NCI-H345 (cell line): ENCODE data around the gene CCDC121.
"Not testable (repeated sequence)": the region's sequence is repeated elsewhere in the genome, so short reads cannot be mapped to it uniquely, and the experiment has no call there.

Experiments
- DNase-seq: peaks from one replicate; lab custom pipeline; 2025; lab: John Stamatoyannopoulos, UW

CCDC121 gene

DNA sequence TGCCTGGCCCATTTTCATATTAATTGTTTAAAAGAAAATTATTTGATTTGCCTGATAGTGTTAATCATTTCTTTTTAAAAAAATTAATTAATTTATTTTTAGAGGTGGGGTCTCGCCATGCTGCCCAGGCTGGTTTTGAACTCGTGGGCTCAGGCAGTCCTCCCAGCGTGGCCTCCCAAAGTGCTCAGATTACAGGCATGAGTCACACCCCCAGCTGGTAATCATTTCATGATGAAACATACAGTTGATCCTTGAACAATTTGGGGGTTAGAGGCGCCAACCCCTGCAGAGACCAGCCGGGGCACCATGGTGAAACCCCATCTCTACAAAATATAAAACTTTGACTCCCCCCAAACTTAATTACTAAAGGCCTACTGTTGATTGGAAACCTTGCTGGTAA lies 8.0 kb upstream of the CCDC121 start:
- DNase-seq, result no peak

DNA sequence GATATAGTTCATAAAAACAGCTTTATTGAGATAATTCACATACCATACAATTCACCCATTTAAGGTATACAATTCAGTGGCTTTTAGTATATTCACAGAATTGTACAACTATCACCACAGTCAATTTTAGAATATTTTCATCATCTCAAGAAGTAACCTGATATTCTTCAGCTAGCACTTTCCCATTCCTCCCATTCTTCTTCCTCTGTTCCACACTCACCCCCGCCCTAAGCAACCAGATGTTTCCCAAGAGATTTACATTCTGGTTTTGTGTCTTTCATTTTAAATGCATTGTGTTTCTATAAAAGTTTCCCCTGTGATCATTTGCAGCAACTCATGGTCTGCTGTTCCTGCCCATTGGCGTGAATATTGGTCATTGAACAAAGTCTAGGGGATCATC lies 5.5 kb upstream of the CCDC121 start:
- DNase-seq, result no peak

DNA sequence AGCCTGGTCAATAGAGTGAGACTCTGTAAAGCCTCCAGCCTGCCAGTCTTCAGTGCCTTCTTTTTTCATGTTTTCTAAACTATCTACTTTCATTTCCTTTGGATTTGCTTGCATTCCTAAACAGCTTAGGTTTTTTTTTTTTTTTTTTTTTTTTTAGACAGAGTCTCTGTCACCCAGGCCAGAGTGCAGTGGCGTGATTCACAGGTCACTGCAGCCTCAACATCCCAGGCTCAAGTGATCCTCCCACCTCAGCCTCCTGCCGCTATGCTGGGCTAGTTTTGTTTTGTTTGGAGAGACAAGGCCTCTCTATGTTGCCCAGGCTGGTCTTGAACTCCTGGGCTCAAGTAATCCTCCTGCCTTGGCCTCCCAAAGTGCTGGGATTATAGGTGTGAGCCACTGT lies 1.4 kb upstream of the CCDC121 start:
- DNase-seq, result not testable (repeated sequence)

DNA sequence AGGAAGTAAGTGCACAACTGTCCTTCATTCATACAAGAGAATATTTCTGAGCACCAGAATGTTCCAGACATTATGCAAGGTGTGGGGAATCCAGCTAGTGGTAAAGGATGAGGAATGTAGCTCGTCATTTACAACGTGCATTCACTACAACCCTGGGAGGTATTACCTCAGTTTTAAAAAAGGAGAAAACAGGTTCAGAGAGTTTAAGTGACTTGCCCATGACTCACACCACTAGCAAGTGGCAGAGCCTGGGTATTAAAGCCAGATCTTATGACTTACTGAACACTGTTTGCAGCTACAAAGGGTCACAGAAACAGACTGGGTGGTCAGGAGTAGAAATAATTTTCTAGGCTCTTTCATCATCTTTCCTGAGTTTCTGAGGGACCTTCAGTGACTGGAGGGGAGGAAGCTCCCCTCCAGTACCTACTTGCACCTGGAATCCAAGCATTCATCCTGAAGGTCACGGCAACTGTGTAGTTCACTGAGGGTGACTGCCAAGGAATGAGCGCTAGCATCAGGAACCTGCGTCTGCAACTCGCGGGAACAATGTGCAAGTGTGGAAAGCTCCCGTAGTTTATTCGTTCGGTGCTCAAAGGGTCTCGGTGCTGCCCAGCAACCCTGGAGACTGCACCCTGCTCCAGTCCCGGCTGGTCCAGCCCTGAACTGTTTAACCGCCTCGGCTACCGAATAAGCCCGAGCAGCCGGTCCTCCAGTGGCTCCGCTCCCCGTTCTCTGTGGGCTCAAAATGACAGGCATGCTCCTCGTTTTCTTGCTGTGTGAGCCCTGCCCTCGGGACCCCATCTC lies 647 bp downstream of the CCDC121 start:
- DNase-seq, result no peak

DNA sequence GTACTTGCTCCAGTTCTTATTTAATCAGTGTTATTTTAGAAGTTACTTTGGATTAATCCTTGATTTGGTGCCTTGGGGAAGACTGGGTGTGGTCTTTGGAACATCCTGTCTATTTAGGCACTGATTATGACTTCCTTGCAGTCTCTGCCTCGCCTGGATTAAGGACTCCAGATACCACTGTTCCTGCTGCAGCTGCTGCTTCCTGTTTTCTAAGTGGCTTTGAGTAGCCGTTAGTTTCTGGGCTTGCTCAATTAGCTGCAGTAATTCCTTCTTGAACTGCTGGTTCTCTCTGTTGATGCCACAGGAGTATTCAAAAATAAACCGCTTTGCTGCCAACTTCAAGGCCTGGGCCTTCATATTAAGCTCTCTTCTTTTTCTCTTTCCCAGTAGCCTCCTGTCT lies 1.9 kb downstream of the CCDC121 start:
- DNase-seq, result not testable (repeated sequence)

DNA sequence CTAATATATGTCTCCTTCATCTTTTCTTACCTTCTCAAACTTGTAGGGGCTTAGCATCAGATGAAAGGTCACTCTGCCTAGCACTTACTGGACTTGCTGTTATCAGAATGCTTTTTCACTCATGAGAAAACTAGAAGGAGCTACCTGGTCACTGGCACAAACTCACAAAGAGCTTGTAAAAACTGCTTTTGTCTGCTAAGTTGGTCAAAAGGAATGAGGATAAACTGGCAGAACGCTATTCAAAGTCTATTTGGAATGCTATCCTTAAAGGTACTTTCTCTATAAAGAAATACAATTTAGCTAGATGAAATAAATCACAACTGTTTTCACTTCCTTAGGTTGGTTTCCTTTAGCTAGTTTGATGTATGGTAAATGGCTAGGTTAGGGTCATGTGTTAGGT lies 2.5 kb downstream of the CCDC121 start:
- not testable (repeated sequence) for DNase-seq

DNA sequence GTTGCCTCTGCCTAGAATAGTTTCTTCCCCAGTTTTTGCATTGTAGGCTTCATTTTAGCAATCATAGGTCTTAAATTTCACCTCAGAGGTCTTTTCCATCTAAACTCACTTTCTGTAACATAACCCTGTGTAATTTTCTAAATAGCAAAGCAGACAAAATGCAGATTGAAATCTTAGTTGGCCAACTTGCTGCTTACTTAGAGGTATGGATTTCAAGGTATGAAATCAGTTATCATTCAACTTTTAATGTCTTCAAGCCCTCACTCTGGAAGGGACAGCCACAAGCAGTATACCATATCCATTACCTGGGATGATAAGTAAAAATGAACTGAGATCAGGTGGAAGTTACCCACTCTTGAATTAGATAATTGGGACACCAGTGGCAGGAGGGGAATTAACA lies 3.9 kb downstream of the CCDC121 start:
- no peak for DNase-seq

DNA sequence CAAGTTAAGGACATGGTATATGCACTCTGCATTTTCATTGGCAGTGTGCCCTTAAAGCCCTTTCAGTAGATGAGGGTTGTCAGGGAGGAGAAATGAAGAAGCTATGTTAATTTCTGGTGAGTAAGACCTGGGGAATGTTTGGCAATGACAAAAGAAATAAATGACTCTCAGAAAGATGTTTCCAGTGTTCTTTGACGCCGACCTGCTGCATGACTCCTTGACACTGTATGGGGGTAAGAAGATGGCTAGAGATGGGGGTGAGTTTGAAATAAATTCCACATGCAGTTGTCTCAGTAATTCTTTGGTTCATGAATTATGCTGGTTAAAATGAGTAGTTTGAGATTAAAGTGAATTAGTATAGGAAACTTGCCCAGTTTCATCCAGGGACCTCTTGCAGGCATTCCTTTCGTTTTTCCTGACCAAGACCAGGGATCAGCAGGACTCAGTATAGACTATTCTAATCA lies 5.9 kb downstream of the CCDC121 start:
- no peak for DNase-seq

DNA sequence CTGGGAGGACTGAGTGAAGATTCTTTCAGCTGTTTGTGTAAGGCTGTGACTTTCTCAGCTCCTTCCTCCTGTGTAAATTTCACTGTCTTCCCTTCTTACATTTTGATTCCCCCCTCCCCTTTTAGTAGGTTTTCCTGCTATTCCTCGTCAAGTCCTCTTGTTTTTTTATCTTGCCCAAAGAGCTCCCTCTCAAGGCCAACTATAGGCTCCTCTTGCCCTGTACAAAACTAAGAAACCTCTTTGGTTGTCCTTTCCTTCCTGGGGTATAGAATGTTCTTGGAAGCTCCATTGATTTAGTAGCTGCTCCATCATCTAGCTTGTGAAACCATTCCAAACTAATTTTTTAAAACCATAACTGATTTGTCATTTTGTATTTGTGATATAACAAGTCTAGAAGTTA lies 7.3 kb downstream of the CCDC121 start:
- DNase-seq, result no peak

DNA sequence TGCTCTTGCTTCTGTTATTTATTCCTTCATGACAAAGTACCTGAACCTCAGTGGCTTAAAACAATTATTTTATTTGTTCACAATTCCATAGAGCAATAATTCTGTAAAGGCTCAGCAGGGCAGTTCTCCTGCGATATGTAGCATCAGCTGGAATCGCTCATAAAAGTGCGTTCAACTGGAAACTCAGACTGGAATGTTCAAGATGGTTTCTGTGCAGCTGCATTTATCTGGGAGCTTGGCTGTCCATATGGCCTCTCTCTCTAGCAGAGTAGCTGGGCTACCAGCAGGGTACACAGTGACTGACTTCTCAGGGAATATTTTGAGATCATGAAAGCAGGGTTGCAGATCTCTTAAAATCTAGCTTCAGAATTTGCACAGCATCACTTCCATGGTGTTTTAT lies 13.5 kb downstream of the CCDC121 start:
- peak; percentile 6 for DNase-seq

DNA sequence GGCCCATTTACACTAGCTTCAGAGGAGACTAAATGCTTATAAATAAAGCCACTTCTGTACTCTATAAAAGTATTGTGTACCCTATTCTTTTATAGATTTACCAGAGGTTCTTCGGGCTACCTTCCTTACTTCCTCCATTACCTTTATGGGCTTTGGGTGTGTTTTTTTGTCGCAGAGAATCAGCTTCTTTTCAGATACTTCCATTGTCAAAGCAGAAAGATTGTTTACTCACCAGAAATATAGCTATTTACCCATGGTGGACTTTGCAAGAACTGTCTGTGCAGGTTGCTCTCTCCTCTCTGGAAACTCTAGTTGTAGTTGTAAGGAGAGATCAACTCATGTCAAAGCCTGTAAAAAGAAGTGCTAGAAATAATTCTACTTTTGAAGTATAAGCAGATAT lies 14.8 kb downstream of the CCDC121 start:
- DNase-seq, result no peak

DNA sequence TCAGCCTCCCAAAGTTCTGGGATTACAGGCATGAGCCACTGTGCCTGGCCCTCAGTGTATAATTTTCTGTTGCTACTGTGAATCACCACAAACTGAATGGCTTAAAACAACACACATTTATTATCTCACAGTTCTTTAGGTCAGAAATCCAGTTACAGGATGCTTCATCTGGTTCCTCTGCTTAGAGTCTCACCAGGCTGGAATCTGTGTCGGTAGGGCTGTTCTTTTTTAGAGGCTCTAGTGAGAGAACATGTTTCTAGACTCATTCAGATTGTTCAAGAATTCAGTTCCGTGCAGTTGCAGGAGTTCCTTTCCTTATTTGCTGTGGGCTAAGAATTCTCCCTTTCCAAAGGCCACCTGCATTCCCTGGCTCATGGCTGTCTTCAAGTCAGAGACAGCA lies 22.2 kb downstream of the CCDC121 start:
- DNase-seq, result no peak

DNA sequence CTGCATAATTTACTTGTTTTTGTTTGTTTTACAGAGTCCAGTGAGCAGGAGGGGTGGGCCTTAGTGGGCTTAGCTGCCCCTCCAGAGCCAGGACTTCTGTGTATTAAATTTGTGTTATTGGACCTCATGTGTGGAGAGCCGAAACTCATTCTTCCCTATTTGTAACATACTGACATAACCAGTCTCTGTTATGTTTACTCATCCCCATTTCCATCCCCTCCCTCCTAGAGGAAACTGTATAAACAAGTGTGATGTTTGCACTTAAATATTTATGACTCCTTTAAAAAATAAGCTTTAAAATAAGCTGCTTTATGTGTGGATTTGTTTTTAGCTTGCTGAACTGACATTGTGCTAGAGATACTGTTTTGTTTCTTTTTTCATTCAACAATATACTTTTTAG lies 32.2 kb downstream of the CCDC121 start:
- DNase-seq, result no peak

DNA sequence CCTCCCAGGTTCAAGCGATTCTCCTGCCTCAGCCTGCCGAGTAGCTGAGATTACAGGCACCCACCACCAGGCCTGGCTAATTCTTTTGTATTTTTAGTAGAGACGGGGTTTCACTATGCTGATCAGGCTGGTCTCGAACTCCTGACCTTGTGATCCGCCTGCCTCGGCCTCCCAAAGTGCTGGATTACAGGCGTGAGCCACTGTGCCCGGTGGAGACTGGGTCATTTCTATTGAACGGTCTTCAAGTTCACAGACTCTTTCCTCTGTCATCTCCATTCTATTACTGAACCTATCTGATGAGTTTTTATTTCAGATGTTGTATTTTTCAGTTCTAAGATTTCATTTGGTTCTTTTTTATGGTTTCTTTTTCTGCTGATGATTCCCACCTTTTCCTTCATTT lies 33.4 kb downstream of the CCDC121 start:
- DNase-seq, result not testable (repeated sequence)

DNA sequence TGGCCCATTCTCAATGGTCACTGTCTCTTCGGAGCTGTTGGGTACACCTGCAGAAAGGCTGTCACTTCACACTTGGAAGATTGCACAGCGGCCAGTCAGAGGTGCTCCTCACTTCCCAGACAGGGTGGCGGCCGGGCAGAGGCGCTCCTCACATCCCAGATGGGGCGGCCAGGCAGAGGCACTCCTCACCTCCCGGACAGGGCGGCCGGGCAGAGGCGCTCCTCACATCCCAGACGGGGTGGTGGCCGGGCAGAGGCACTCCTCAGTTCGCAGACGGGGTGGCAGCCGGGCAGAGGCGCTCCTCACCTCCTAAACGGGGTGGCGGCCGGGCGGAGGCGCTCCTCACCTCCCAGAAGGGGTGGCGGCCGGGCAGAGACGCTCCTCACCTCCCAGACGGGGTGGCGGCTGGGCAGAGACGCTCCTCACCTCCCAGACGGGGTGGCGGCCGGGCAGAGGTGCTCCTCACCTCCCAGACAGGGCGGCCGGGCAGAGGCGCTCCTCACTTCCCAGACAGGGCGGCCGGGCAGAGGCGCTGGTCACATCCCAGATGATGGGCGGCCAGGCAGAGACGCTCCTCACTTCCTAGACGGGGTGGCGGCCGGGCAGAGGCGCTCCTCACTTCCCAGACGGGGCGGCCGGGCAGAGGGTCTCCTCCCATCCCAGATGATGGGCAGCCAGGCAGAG lies 34.6 kb downstream of the CCDC121 start:
- DNase-seq, result not testable (repeated sequence)

DNA sequence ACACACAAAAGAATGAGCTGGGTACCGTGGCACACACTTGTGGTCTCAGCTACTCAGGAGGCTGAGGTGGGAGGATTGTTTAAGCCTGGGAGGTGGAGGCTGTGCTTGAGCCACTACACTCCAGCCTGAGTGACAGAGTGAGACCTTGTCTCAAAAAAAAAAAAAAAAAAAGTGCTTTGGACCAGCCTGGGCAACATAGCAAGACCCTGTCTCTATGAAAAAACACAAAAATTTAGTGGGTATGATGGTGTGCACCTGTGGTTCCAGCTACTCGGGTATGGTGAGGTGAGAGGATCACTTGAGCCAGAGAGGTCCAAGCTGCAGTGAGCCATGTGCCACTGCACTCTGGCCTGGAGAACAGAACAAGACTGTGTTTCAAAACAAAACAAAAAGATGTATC lies 35.6 kb downstream of the CCDC121 start:
- no peak for DNase-seq

DNA sequence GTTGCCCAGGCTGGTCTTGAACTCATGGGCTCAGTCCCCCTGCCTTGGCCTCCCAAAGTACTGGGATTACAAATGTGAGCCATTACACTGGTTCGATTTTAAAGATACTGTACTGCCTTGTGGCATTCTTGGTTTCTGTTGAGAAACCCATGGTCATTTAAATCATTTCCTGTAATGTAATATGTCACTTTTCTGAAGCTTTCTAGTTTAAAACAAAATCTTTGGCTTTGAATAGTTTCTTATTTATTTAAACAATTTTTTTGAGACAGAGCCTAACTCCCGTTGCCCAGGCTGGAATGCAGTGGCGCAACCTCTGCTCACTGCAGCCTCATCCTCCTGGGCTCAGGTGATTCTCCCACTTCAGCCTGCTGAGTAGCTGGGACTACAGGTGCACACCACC lies 37.1 kb downstream of the CCDC121 start:
- DNase-seq, result no peak

DNA sequence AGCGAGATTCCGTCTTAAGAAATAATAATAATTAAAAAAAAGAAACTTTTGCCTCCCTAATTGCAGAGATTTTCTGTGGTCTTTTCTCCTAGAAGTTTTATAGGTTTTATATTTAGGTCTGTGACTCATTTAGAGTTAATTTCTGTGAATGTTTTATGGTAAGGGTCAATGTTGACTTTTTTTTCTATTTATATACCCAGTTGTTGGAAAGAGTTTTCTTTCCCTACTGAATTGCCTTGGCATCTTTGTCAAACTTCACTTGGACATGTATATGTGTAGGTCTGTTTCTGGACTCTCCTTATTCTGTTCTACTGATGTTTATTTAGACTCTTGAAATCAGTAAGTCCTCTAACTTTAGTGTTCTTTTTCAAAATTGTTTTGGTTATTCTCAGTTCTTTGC lies 40.5 kb downstream of the CCDC121 start:
- no peak for DNase-seq

DNA sequence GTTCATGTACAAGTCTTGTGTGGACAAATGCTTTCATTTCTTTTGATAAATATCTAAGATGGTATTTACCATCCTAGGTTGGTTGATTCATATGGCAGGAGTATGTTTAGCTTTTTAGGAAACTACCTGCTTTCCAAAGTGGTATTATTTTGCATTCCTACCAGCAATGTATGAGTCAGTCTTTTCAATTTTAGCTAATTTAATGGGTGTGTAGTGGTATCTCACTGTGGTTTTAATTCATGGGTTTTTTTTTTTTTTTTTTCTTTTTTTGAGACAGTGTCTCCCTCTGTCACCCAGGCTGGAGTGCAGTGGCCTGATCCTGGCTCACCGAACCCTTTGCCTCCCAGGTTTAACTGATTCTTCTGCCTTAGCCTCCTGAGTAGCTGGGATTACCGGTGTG lies 41.8 kb downstream of the CCDC121 start:
- no peak for DNase-seq

DNA sequence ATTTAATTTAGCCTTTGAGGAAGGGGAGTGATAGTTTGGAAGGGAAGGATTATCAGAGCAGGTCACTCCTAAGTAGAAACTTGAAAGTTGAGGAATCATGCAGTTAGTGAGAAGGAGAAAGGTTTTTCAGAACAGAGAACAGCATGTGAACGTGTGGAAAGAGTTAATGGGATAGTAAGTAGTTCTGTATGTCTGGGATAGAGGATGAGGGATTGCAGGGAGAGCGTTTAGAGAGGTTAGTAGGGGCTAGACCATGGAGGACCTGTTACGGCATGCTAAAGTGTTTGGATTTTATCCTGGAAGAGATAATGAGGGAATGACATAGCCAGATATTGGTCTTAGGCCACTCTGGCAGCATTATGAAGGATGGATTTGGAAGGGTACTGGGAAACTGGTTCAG lies 44.2 kb downstream of the CCDC121 start:
- DNase-seq, result no peak

DNA sequence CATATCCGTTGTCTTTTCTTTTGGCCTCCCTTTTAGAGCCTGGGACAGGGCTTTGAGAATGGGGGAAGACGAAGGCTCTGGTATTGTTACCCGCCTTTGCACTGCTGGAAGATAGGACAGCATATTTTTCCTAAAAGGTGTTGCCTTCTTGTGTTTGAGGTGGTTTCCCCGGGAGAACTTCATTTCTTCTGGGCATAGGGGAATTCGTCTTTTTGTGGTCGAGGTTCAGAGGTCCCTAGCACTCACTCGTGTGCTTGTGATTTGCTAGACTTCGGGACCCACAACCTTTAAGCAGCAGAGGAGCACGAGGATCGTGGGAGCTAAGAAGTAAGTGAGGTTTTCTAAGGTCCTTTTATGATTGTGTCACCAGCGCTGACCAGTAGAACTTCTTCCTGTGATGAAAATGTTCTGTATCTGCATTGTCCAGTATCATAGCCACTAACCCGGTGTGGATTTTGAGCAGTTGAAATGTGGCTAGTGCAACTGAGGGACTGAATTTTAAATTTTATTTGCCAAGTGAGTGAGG lies 45.4 kb downstream of the CCDC121 start:
- peak; percentile 25 for DNase-seq

DNA sequence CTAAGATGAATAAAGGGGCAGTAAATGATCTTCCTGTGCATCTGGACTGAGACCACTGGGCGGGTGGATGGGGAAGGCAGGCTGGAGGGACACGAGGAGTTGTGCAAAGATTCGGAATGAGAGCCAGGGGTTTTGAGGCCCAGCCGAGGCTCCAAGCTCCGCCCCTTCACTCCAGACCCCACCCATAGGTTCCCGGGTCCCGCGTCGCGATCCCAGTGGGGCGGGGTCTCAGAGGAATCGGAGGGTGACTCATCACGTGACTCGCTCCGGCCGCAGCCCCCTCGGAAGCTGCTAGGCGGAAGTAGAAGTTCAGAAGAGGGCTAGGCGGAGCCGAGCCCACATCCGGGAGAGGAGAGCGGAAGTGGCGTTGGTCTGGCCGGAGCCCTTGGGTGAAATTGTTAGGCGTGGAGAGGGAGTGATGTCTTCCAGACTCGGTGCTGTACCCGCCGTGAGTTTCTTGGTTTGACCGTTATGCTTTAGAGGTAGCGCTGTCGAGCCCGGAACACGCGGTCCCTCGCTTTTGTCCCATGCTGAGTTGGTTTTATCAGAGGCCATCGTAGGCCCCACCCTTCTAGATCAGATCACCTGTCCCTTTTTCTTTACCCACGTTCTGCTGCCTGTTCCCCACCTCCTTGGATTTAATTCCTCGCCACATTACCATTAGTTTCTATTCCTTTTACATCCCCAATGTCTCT lies 46.0 kb downstream of the CCDC121 start, which contains the start of gene ZNF512:
Gene ZNF512 (plus strand): TSS at position 348 of the 695 bp plus-strand sequence. CDS start 71 bp downstream, at position 419.
- peak; percentile 99 for DNase-seq
